ENCODE results near the gene MRFAP1L1.

The MRFAP1L1 gene

GRCh38 chr4:6702761-6703160 is 6.9 kb downstream of the MRFAP1L1 start:
- Histone ChIP-seq H3K4me1 (ENCODE audit: low read depth, poor library complexity, severe bottlenecking) (peaks cover 4% of the 10 kb centered on the region), H3K9ac (no peak overlapping the region), H3K27ac (no peak overlapping the region), H3K36me3 (ENCODE audit: insufficient read depth) (no peaks in the 10 kb centered on the region), H3K79me2 (ENCODE audit: insufficient read depth, low read depth) (peaks cover 7% of the 10 kb centered on the region; the same call in 1 of the 2 replicates), H4K20me1 (ENCODE audit: insufficient read depth) (no peaks in the 10 kb centered on the region), H3K27me3 (ENCODE audit: insufficient read depth, low read depth) (no peaks in the 10 kb centered on the region), H2AFZ (ENCODE audit: low read depth) (no peak overlapping the region), H3K4me3 (IDR thresholded peaks at IDR 0.05; ENCODE audit: insufficient read depth, low read depth, low read length) (no peak overlapping the region), H3K4me2 (no peak overlapping the region)
- TF ChIP-seq, protein P1, sequence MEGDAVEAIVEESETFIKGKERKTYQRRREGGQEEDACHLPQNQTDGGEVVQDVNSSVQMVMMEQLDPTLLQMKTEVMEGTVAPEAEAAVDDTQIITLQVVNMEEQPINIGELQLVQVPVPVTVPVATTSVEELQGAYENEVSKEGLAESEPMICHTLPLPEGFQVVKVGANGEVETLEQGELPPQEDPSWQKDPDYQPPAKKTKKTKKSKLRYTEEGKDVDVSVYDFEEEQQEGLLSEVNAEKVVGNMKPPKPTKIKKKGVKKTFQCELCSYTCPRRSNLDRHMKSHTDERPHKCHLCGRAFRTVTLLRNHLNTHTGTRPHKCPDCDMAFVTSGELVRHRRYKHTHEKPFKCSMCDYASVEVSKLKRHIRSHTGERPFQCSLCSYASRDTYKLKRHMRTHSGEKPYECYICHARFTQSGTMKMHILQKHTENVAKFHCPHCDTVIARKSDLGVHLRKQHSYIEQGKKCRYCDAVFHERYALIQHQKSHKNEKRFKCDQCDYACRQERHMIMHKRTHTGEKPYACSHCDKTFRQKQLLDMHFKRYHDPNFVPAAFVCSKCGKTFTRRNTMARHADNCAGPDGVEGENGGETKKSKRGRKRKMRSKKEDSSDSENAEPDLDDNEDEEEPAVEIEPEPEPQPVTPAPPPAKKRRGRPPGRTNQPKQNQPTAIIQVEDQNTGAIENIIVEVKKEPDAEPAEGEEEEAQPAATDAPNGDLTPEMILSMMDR (conservative IDR thresholded peaks at IDR 0.05; ENCODE audit: low read depth, low read length): no peak

GRCh38 chr4:6701371-6701770 is 8.3 kb downstream of the MRFAP1L1 start:
- TF ChIP-seq, protein P1 (conservative IDR thresholded peaks at IDR 0.05; ENCODE audit: low read depth, low read length): no peak
- Histone ChIP-seq H3K27ac (no peak overlapping the region), H4K20me1 (ENCODE audit: insufficient read depth) (no peaks in the 10 kb centered on the region), H3K4me1 (ENCODE audit: low read depth, poor library complexity, severe bottlenecking) (no peaks in the 10 kb centered on the region), H2AFZ (ENCODE audit: low read depth) (no peak overlapping the region), H3K79me2 (ENCODE audit: insufficient read depth, low read depth) (no peaks in the 10 kb centered on the region), H3K4me3 (IDR thresholded peaks at IDR 0.05; ENCODE audit: insufficient read depth, low read depth, low read length) (no peak overlapping the region), H3K36me3 (ENCODE audit: insufficient read depth) (no peaks in the 10 kb centered on the region), H3K9ac (no peak overlapping the region), H3K27me3 (ENCODE audit: insufficient read depth, low read depth) (no peaks in the 10 kb centered on the region), H3K4me2 (no peak overlapping the region)

DNA sequence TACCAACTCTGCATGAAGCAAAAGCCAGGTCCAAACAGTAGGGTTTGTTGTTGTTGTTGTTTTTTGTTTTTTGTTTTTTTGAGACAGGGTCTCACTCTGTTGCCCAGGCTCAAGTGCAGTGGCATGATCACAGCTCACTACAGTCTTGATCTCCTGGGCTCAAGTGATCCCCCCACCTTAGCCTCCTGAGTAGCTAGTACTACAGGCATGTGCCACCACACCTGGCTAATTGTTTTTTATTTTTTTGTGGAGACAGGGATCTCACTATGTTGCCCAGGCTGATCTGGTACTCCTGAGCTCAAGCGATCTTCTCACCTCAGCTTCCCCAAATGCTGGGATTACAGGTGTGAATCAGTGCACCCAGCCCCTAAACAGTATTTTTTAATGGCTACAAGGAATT is 9.8 kb downstream of the MRFAP1L1 start:
- no peak overlapping the region for H2AFZ ChIP-seq (ENCODE audit: low read depth)
- H3K27ac ChIP-seq: no peak overlapping the region
- no peak overlapping the region for H3K4me3 ChIP-seq (IDR thresholded peaks at IDR 0.05; ENCODE audit: insufficient read depth, low read depth, low read length)
- H3K4me1 ChIP-seq (ENCODE audit: low read depth, poor library complexity, severe bottlenecking): no peaks in the 10 kb centered on the region
- H3K9ac ChIP-seq: no peak overlapping the region
- no peak overlapping the region for H3K4me2 ChIP-seq
- H3K36me3 ChIP-seq (ENCODE audit: insufficient read depth): no peaks in the 10 kb centered on the region
- no peaks in the 10 kb centered on the region for H4K20me1 ChIP-seq (ENCODE audit: insufficient read depth)
- no peaks in the 10 kb centered on the region for H3K79me2 ChIP-seq (ENCODE audit: insufficient read depth, low read depth)
- TF ChIP-seq, protein P1 (conservative IDR thresholded peaks at IDR 0.05; ENCODE audit: low read depth, low read length): no peak
- H3K27me3 ChIP-seq (ENCODE audit: insufficient read depth, low read depth): no peaks in the 10 kb centered on the region

DNA sequence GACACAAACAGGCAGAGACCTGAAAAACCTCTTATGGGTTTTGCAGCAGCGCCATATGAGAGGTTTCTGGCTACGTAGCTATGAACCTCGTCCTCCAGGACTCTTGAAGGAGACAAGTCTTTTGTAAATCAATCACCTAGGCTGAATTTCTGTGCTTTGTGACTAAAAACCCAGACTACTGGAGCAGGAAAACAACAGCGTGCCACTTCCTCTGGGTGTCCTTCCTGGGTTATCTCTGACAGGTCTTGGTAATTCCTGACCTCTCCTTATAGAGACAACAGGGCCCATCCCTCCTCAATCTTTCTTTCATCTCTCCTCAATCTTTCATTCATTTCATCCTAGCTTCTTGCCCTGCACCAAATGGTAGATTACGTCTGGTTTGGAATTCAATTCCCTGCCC is 10.3 kb downstream of the MRFAP1L1 start:
- Histone ChIP-seq H3K4me1 (ENCODE audit: low read depth, poor library complexity, severe bottlenecking) (no peaks in the 10 kb centered on the region), H4K20me1 (ENCODE audit: insufficient read depth) (no peaks in the 10 kb centered on the region), H3K36me3 (ENCODE audit: insufficient read depth) (no peaks in the 10 kb centered on the region), H3K27me3 (ENCODE audit: insufficient read depth, low read depth) (no peaks in the 10 kb centered on the region), H3K4me2 (no peak overlapping the region), H3K4me3 (IDR thresholded peaks at IDR 0.05; ENCODE audit: insufficient read depth, low read depth, low read length) (no peak overlapping the region), H3K9ac (no peak overlapping the region), H3K27ac (no peak overlapping the region), H3K79me2 (ENCODE audit: insufficient read depth, low read depth) (no peaks in the 10 kb centered on the region), H2AFZ (ENCODE audit: low read depth) (no peak overlapping the region)
- TF ChIP-seq, protein P1 (conservative IDR thresholded peaks at IDR 0.05; ENCODE audit: low read depth, low read length): no peak
